Fibroblast of lung (primary cell): ENCODE measurements around the gene PDSS2.

Source experiments
- CTCF ChIP-seq, 2 donors: IDR thresholded peaks in 1 of 2; conservative IDR thresholded peaks in 1 of 2; 1 replicate in 1 of 2; 2 replicates in 1 of 2; pipeline ENCODE4 v1.5.1; 2011 to 2012; ENCODE audit warnings: low read length in 2 of 2, control low read depth in 1 of 2, inconsistent platforms in 1 of 2, low read depth in 1 of 2, mild to moderate bottlenecking in 1 of 2
- EZH2 ChIP-seq: IDR thresholded peaks from 2 replicates; pipeline ENCODE4 v1.5.1; 2012; ENCODE audit warnings: low read length, control low read depth, mild to moderate bottlenecking; ENCODE audit errors: missing control alignments

GRCh38 chr6:107156617-107157016 is 302.7 kb downstream of the PDSS2 start:
- no peak for TF ChIP-seq CTCF (conservative IDR thresholded peaks at IDR 0.05 in 1 of 2, IDR thresholded peaks at IDR 0.05 in 1 of 2; ENCODE audit: low read depth in 1 of 2, low read length in 2 of 2)
- no peak for TF ChIP-seq EZH2
